DND-41 (cell line): ENCODE results near the gene OSCAR.

Experiments
- EZH2 ChIP-seq: IDR thresholded peaks from 3 replicates; pipeline ENCODE4 v1.6.1; 2012; ENCODE audit warnings: borderline replicate concordance, low read depth, mild to moderate bottlenecking, moderate library complexity, low read length, inconsistent platforms; ENCODE audit not compliant: severe bottlenecking
- TF ChIP-seq, protein P1 (sequence below): IDR thresholded peaks from 2 replicates; pipeline ENCODE4 v1.5.1; 2012; ENCODE audit warnings: borderline replicate concordance, low read length, moderate library complexity, mild to moderate bottlenecking; ENCODE audit not compliant: poor library complexity, severe bottlenecking; ENCODE audit errors: extremely low read depth

DNA sequence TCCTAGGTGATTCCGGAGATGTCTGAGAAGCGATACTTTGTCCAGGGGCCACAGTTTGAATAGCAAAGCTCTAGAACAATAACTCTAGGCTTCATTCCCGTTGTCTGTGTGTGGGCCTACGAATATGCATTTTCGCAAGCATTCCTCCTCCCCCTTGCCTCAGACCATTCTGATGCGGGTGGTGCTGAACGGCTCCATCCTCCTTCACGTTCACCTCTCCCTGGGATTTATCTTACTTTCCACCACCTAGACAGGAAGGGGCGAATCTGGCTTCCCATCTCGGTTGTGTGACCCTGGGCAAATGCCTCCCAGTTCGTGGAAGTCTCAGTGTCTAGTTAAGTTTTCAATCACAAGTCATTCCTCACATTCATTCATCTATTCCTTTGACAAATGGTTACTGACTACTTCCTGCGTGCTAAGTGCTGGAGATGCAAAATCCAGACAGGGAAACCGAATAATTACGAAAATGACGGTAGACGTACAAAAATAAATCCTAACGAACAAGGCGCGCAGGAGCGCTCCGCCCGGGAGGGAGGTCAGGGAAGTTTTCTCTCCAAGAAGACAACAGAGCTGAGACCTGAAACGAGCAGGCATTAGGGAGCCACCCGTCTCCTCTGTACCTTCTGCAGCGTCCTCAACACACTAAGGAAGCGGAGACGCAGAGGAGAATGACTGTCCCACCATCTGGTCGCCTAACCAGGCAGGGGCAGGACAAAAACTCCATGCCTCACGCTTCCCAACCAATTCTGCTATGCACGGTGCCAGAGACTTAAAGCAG, 35.7 kb upstream of the OSCAR start:
- TF ChIP-seq, protein P1, sequence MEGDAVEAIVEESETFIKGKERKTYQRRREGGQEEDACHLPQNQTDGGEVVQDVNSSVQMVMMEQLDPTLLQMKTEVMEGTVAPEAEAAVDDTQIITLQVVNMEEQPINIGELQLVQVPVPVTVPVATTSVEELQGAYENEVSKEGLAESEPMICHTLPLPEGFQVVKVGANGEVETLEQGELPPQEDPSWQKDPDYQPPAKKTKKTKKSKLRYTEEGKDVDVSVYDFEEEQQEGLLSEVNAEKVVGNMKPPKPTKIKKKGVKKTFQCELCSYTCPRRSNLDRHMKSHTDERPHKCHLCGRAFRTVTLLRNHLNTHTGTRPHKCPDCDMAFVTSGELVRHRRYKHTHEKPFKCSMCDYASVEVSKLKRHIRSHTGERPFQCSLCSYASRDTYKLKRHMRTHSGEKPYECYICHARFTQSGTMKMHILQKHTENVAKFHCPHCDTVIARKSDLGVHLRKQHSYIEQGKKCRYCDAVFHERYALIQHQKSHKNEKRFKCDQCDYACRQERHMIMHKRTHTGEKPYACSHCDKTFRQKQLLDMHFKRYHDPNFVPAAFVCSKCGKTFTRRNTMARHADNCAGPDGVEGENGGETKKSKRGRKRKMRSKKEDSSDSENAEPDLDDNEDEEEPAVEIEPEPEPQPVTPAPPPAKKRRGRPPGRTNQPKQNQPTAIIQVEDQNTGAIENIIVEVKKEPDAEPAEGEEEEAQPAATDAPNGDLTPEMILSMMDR = no peak
- no peak for TF ChIP-seq EZH2
